Adrenal gland (tissue), 5 donors: ENCODE results near the gene MAGI2.

Experiments
- CTCF ChIP-seq, 6 experiments: fragments of 450-650 bp in 4 of 6; fragments of 200-600 bp in 2 of 6; sonication (generic) in 1 of 6; IDR thresholded peaks; 1 replicate in 5 of 6; 2 replicates in 1 of 6; pipeline versions ENCODE4 v1.5.1 to v1.8.0; 2016 to 2021; ENCODE audit warnings: antibody characterized with exemption in 6 of 6, mild to moderate bottlenecking in 2 of 6, moderate library complexity in 1 of 6
- POLR2A ChIP-seq, 2 donors: fragments of 450-650 bp; IDR thresholded peaks; one replicate each; pipeline ENCODE4 v1.6.1; 2017; ENCODE audit warnings: antibody characterized with exemption in 2 of 2, mild to moderate bottlenecking in 2 of 2, moderate library complexity in 1 of 2
- donor health status: DM: no; HTN: no; CAD: no.

GRCh38 chr7:79451580-79451979 lies 1.9 kb downstream of the MAGI2 start:
- TF ChIP-seq CTCF (IDR thresholded peaks at IDR 0.05), result no peak
- no peak for TF ChIP-seq POLR2A (IDR thresholded peaks at IDR 0.05)
